ENCODE results near the gene RILP. TPM values are rescaled to one million over a fixed set of nuclear protein-coding genes. Genes with fewer than 3 reads are reported as not detected.

The RILP gene
- total RNA-seq, 4 donors from 2014 or later = 15.8 to 41.5 (median 24.0) TPM

DNA sequence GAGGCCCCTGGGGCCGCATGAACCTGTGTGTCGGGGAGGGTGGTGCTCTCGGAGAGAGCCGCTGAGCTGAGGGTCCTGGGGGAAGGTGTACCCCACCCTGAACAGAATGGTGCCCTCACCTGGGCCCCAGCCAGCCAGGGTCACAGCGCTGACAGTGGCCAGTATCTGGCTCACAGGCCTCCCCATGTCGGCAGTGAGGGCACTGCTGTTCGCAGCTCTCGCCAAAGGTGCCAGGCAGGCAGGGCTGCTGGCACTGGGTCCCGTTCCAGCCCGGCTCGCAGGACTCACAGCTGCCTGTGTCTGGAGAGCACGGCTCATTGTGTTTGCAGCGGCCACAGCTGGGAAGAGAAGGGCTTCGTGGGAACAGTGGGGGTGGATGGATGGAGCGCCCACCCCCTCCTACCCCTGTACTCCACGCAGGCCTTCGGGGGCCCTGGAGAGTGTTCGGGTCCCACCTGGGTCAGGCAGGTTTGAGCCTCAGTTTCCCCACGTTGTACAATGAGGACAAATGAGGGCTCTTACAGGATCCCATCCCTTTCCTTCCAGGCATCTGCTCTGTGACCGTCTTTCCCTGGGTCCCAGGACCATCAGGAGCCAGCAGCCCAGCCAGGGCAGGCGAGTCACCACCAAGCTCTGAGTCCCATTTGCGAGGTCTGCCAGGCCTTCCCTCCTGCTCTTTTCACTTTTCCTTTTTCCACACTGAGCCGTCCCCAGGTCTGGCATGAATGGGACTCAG is 9.2 kb downstream of the RILP start:
- H3K36me3 ChIP-seq = peaks cover 0 to 43% (median 12%) of the 10 kb centered on the region in 4 donors
- no peak overlapping the region for H3K27ac ChIP-seq (replicated peaks in 1 of 4)
- H3K9me3 ChIP-seq = no peaks in the 10 kb centered on the region
- TF ChIP-seq POLR2AphosphoS5 (IDR thresholded peaks at IDR 0.05) (no peak), EP300 (IDR thresholded peaks at IDR 0.05) (no peak), POLR2A (IDR thresholded peaks at IDR 0.05; ENCODE audit: low read depth) (no peak)
- TF ChIP-seq, protein P1, sequence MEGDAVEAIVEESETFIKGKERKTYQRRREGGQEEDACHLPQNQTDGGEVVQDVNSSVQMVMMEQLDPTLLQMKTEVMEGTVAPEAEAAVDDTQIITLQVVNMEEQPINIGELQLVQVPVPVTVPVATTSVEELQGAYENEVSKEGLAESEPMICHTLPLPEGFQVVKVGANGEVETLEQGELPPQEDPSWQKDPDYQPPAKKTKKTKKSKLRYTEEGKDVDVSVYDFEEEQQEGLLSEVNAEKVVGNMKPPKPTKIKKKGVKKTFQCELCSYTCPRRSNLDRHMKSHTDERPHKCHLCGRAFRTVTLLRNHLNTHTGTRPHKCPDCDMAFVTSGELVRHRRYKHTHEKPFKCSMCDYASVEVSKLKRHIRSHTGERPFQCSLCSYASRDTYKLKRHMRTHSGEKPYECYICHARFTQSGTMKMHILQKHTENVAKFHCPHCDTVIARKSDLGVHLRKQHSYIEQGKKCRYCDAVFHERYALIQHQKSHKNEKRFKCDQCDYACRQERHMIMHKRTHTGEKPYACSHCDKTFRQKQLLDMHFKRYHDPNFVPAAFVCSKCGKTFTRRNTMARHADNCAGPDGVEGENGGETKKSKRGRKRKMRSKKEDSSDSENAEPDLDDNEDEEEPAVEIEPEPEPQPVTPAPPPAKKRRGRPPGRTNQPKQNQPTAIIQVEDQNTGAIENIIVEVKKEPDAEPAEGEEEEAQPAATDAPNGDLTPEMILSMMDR (IDR thresholded peaks at IDR 0.05) = no peak
- H3K4me3 ChIP-seq = no peak overlapping the region
- H3K27me3 ChIP-seq = no peaks in the 10 kb centered on the region
- no peak for DNase-seq (ENCODE audit: extremely low spot score)
- H3K4me1 ChIP-seq = peaks cover 9 to 29% (median 26%) of the 10 kb centered on the region in 4 donors
- 77% methylated on average over 9 of the region's 23 CpGs for WGBS
- intact Hi-C loops (cut with DNase I) = no loop called here

DNA sequence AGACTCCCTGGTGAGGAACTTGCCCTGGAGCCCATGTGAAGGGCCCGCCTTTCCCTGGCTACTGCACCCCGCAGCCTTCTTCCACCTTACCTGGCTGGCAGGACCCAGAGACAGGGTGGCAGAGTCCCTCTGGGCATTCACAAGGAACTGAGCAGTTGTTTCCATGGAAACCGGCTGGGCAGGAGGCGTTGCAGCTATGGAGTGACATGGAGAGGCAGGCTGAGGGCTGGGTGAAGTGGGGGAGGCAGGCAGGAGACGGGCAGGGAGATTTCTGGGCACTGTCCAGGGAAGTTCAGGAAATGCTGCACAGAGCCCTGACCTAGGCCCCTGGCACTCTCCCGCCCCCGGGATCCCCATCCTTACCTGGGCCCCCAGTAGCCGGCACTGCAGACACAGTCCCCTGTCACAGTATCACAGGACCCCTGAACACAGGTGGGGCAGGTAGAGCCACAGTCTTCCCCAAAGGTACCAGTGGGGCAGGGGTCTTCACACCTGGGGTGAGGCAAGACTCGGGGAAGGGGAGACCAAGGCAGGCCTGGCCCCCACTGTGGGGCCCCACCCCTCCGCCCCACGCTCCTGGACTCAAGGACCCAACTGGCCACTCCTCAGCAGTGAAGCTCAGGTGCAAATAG is 10.0 kb downstream of the RILP start:
- Histone ChIP-seq H3K27ac (replicated peaks in 1 of 4) (no peak overlapping the region), H3K4me1 (peaks cover 8 to 20% (median 19%) of the 10 kb centered on the region in 4 donors), H3K9me3 (no peaks in the 10 kb centered on the region), H3K36me3 (peaks cover 3 to 52% (median 17%) of the 10 kb centered on the region in 4 donors), H3K27me3 (no peaks in the 10 kb centered on the region), H3K4me3 (no peak overlapping the region)
- DNase-seq (ENCODE audit: extremely low spot score) = no peak
- 80% methylated on average over 4 of the region's 11 CpGs for WGBS
- intact Hi-C loops (cut with DNase I) = no loop called here
- TF ChIP-seq EP300 (IDR thresholded peaks at IDR 0.05) (no peak), POLR2AphosphoS5 (IDR thresholded peaks at IDR 0.05) (no peak)

GRCh38 chr17:1638624-1639300 is 10.9 kb downstream of the RILP start:
- Histone ChIP-seq H3K27ac (replicated peaks in 1 of 4) (no peak overlapping the region), H3K4me1 (peaks cover under 1 to 11% (median 10%) of the 10 kb centered on the region in 4 donors), H3K4me3 (no peak overlapping the region), H3K27me3 (no peaks in the 10 kb centered on the region), H3K9me3 (no peaks in the 10 kb centered on the region), H3K36me3 (peaks cover 3 to 56% (median 20%) of the 10 kb centered on the region in 4 donors)
- 69% methylated on average over 15 of the region's 19 CpGs for WGBS
- no peak for TF ChIP-seq POLR2AphosphoS5 (IDR thresholded peaks at IDR 0.05)
- TF ChIP-seq EP300 (IDR thresholded peaks at IDR 0.05) = no peak
- TF ChIP-seq, protein P1 (IDR thresholded peaks at IDR 0.05) = no peak
- TF ChIP-seq POLR2A (IDR thresholded peaks at IDR 0.05; ENCODE audit: low read depth) = no peak
- no peak for DNase-seq (ENCODE audit: extremely low spot score)
- intact Hi-C loops (cut with DNase I) = no loop called here

DNA sequence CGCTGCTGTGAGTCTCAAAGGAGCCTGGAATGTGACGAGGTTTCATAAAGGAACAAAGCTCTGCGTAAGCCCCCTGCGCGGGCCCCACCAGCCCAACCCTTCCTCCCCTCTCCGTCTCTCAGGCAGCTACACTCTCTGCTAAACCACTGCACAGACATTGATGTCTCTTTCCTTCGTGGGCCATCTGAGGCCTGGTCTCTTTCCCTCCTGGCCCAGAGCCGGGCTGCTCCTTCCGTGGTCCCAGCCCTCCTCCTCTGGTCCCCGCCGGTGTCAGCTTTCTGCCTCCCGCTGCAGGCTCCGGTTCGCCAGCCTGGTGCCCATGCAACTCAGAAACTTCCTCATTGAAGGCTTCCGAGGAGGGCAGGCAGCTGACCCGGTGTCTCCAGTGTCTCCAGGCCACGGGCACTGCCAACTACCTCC is 11.5 kb downstream of the RILP start:
- Histone ChIP-seq H3K36me3 (peaks cover 3 to 56% (median 20%) of the 10 kb centered on the region in 4 donors), H3K9me3 (no peaks in the 10 kb centered on the region), H3K27me3 (no peaks in the 10 kb centered on the region), H3K4me3 (no peak overlapping the region), H3K27ac (replicated peaks in 1 of 4) (no peak overlapping the region), H3K4me1 (peaks cover 0 to 5% (median 4%) of the 10 kb centered on the region in 4 donors)
- TF ChIP-seq, protein P1 (IDR thresholded peaks at IDR 0.05) = no peak
- TF ChIP-seq POLR2AphosphoS5 (IDR thresholded peaks at IDR 0.05) = no peak
- TF ChIP-seq POLR2A (IDR thresholded peaks at IDR 0.05; ENCODE audit: low read depth) = no peak
- TF ChIP-seq EP300 (IDR thresholded peaks at IDR 0.05) = no peak
- WGBS = 79% methylated on average over 16 of the region's 17 CpGs
- intact Hi-C loops (cut with DNase I) = no loop called here
- DNase-seq (ENCODE audit: extremely low spot score) = no peak

- H3K9me3 ChIP-seq = no peaks in the 10 kb centered on the region
- intact Hi-C loops (cut with DNase I) = no loop called here
- no peak for TF ChIP-seq POLR2A (IDR thresholded peaks at IDR 0.05; ENCODE audit: low read depth)
- no peak for TF ChIP-seq EP300 (IDR thresholded peaks at IDR 0.05)
- no peak for TF ChIP-seq POLR2AphosphoS5 (IDR thresholded peaks at IDR 0.05)
- TF ChIP-seq, protein P1 (IDR thresholded peaks at IDR 0.05) = no peak
- peaks cover 3 to 56% (median 20%) of the 10 kb centered on the region in 4 donors for H3K36me3 ChIP-seq
- H3K27me3 ChIP-seq = no peaks in the 10 kb centered on the region
- WGBS = 86% methylated on average over 14 of the region's 15 CpGs
- no peaks in the 10 kb centered on the region for H3K4me1 ChIP-seq
- DNase-seq (ENCODE audit: extremely low spot score) = no peak
- H3K27ac ChIP-seq (replicated peaks in 1 of 4) = no peak overlapping the region
- no peak overlapping the region for H3K4me3 ChIP-seq
These were observed 12.9 kb downstream of the RILP start for GRCh38 chr17:1636732-1637285.

Data from esophagus muscularis mucosa (tissue), 4 donors.